ENCODE measurements around the gene CHRM2.

DNA sequence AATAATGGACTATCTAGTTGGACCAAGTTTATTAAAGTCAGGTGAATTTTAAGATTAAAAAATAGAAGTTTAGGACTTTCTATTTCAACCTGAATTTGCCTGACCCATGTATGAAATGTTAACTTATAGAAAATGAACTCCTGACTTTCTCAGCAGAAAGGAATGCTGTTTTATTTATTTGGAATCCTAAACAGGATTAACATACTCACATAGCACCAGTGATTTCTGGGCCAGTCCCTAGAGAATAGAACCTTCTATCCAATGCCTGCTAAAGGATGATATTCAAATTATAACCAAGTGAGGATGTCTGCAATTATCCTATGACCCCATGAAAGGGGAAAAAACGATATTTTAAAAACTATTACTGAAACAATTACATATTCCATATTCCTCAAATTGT lies 148.8 kb downstream of the CHRM2 start:
- TF ChIP-seq, protein P1, sequence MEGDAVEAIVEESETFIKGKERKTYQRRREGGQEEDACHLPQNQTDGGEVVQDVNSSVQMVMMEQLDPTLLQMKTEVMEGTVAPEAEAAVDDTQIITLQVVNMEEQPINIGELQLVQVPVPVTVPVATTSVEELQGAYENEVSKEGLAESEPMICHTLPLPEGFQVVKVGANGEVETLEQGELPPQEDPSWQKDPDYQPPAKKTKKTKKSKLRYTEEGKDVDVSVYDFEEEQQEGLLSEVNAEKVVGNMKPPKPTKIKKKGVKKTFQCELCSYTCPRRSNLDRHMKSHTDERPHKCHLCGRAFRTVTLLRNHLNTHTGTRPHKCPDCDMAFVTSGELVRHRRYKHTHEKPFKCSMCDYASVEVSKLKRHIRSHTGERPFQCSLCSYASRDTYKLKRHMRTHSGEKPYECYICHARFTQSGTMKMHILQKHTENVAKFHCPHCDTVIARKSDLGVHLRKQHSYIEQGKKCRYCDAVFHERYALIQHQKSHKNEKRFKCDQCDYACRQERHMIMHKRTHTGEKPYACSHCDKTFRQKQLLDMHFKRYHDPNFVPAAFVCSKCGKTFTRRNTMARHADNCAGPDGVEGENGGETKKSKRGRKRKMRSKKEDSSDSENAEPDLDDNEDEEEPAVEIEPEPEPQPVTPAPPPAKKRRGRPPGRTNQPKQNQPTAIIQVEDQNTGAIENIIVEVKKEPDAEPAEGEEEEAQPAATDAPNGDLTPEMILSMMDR (IDR thresholded peaks at IDR 0.05) = no peak
- TF ChIP-seq EZH2 (IDR thresholded peaks at IDR 0.05) = no peak
